Rectal smooth muscle tissue (tissue), 1 donor: ENCODE data around the gene TIMP4.

Experiments
- H3K27ac ChIP-seq: one replicate; pipeline ENCODE4 v1.7.0; 2013; ENCODE audit warnings: low read depth, low read length, inconsistent platforms
- H3K27me3 ChIP-seq: one replicate; pipeline ENCODE4 v1.7.0; 2013; ENCODE audit warnings: low read length; ENCODE audit not compliant: control insufficient read depth, insufficient read depth
- H3K36me3 ChIP-seq: one replicate; pipeline ENCODE4 v1.7.0; 2013; ENCODE audit warnings: low read length; ENCODE audit not compliant: control insufficient read depth, insufficient read depth
- H3K4me1 ChIP-seq: one replicate; pipeline ENCODE4 v1.7.0; 2013; ENCODE audit warnings: low read length; ENCODE audit not compliant: control insufficient read depth, insufficient read depth
- H3K4me3 ChIP-seq: one replicate; pipeline ENCODE4 v1.7.0; 2013; ENCODE audit warnings: low read length
- H3K9ac ChIP-seq: one replicate; pipeline ENCODE4 v1.7.0; 2013; ENCODE audit warnings: low read length

Gene TIMP4

GRCh38 chr3:12158387-12159226, at the start of gene TIMP4:
Gene TIMP4 (minus strand): TSS chr3:12158912. CDS start chr3:12158840, 72 bp downstream.
- Histone ChIP-seq H3K27ac (peak within 1 kb of the TSS; percentile 59), H3K27me3 (peaks cover 6% of the 10 kb centered on the region), H3K4me1 (no peaks in the 10 kb centered on the region), H3K4me3 (peak within 1 kb of the TSS; percentile 58), H3K9ac (peak within 1 kb of the TSS; percentile 64), H3K36me3 (no peaks in the 10 kb centered on the region)

GRCh38 chr3:12205171-12205570, 46.5 kb upstream of the TIMP4 start:
- Histone ChIP-seq H3K9ac (no peak overlapping the region), H3K4me3 (no peak overlapping the region), H3K27me3 (no peaks in the 10 kb centered on the region), H3K36me3 (no peaks in the 10 kb centered on the region), H3K4me1 (no peaks in the 10 kb centered on the region), H3K27ac (no peak overlapping the region)

GRCh38 chr3:12201813-12202212, 43.1 kb upstream of the TIMP4 start:
- no peak overlapping the region for H3K9ac ChIP-seq
- H3K4me3 ChIP-seq = no peak overlapping the region
- H3K27ac ChIP-seq = no peak overlapping the region
- H3K27me3 ChIP-seq = no peaks in the 10 kb centered on the region
- H3K36me3 ChIP-seq = no peaks in the 10 kb centered on the region
- H3K4me1 ChIP-seq = no peaks in the 10 kb centered on the region

GRCh38 chr3:12198301-12198700, 39.6 kb upstream of the TIMP4 start:
- Histone ChIP-seq H3K27ac (no peak overlapping the region), H3K27me3 (no peaks in the 10 kb centered on the region), H3K4me3 (no peak overlapping the region), H3K4me1 (peaks cover 7% of the 10 kb centered on the region), H3K9ac (no peak overlapping the region), H3K36me3 (no peaks in the 10 kb centered on the region)

- H3K4me1 ChIP-seq = peaks cover 7% of the 10 kb centered on the region
Measured at GRCh38 chr3:12197475-12197874, 38.8 kb upstream of the TIMP4 start.

GRCh38 chr3:12196684-12197083, 38.0 kb upstream of the TIMP4 start:
- Histone ChIP-seq H3K4me3 (no peak overlapping the region), H3K27ac (no peak overlapping the region), H3K27me3 (no peaks in the 10 kb centered on the region), H3K36me3 (no peaks in the 10 kb centered on the region), H3K4me1 (peaks cover 7% of the 10 kb centered on the region), H3K9ac (no peak overlapping the region)

More at GRCh38 chr3:12197475-12197874, 38.8 kb upstream of the TIMP4 start:
- no peak overlapping the region for H3K4me3 ChIP-seq
- H3K9ac ChIP-seq = no peak overlapping the region
- H3K27me3 ChIP-seq = no peaks in the 10 kb centered on the region
- no peak overlapping the region for H3K27ac ChIP-seq
- no peaks in the 10 kb centered on the region for H3K36me3 ChIP-seq

- no peak overlapping the region for H3K4me3 ChIP-seq
- H3K27ac ChIP-seq = no peak overlapping the region
- H3K4me1 ChIP-seq = peaks cover 7% of the 10 kb centered on the region
- H3K36me3 ChIP-seq = no peaks in the 10 kb centered on the region
- no peak overlapping the region for H3K9ac ChIP-seq
- H3K27me3 ChIP-seq = no peaks in the 10 kb centered on the region
Measured at GRCh38 chr3:12195231-12195630, 36.5 kb upstream of the TIMP4 start.

GRCh38 chr3:12194669-12195161, 36.0 kb upstream of the TIMP4 start:
- H3K4me1 ChIP-seq = peaks cover 7% of the 10 kb centered on the region
- no peak overlapping the region for H3K4me3 ChIP-seq
- H3K27ac ChIP-seq = no peak overlapping the region
- no peak overlapping the region for H3K9ac ChIP-seq
- no peaks in the 10 kb centered on the region for H3K27me3 ChIP-seq
- no peaks in the 10 kb centered on the region for H3K36me3 ChIP-seq

- Histone ChIP-seq H3K4me3 (no peak overlapping the region), H3K27ac (no peak overlapping the region), H3K36me3 (no peaks in the 10 kb centered on the region), H3K27me3 (no peaks in the 10 kb centered on the region), H3K9ac (no peak overlapping the region), H3K4me1 (peaks cover 7% of the 10 kb centered on the region)
Measured at GRCh38 chr3:12194209-12194608, 35.5 kb upstream of the TIMP4 start.

- Histone ChIP-seq H3K27me3 (no peaks in the 10 kb centered on the region), H3K27ac (no peak overlapping the region), H3K36me3 (no peaks in the 10 kb centered on the region), H3K4me1 (peaks cover 7% of the 10 kb centered on the region), H3K4me3 (no peak overlapping the region), H3K9ac (no peak overlapping the region)
Measured at GRCh38 chr3:12193485-12194165, 34.9 kb upstream of the TIMP4 start.

GRCh38 chr3:12192655-12193484, 34.2 kb upstream of the TIMP4 start:
- H3K36me3 ChIP-seq = no peaks in the 10 kb centered on the region
- no peak overlapping the region for H3K27ac ChIP-seq
- H3K27me3 ChIP-seq = no peaks in the 10 kb centered on the region
- H3K9ac ChIP-seq = no peak overlapping the region
- H3K4me1 ChIP-seq = peaks cover 7% of the 10 kb centered on the region
- no peak overlapping the region for H3K4me3 ChIP-seq

- H3K27me3 ChIP-seq = no peaks in the 10 kb centered on the region
- no peak overlapping the region for H3K9ac ChIP-seq
- no peak overlapping the region for H3K27ac ChIP-seq
- H3K4me3 ChIP-seq = no peak overlapping the region
- H3K4me1 ChIP-seq = peaks cover 7% of the 10 kb centered on the region
- no peaks in the 10 kb centered on the region for H3K36me3 ChIP-seq
Measured at GRCh38 chr3:12192173-12192572, 33.5 kb upstream of the TIMP4 start.
